ENCODE results near the gene B4GALT5. TPM values are rescaled to one million over a fixed set of nuclear protein-coding genes. Genes with fewer than 3 reads are reported as not detected.

The B4GALT5 gene
- polyA plus RNA-seq, 2 of the 4 experiments (the other 2 are of a cell fraction) = 84.0 to 88.7 TPM

GRCh38 chr20:49699200-49699992 is 14.3 kb downstream of the B4GALT5 start:
- Histone ChIP-seq H3K27ac (peak overlapping the region; percentile 98), H3K4me1 (peaks cover 94% of the 10 kb centered on the region), H3K4me2 (peak overlapping the region; percentile 85), H3K4me3 (peak overlapping the region; percentile 4; the same call in 1 of the 3 replicates), H3K9me3 (no peaks in the 10 kb centered on the region)
- CTCF ChIA-PET = interaction anchor here (0.9 to 1.9 kb wide), 4 partner anchors 10 to 114 kb away, joined by 3 to 7 read pairs (median 3); partner anchors contain the start of gene SLC9A8
- FAIRE-seq = no peak
- peak; percentile 61 to 69; a peak in 4 of 6 replicates for ATAC-seq
- TF ChIP-seq GATA3 (IDR thresholded peaks at IDR 0.05; ENCODE audit: borderline replicate concordance) (peak; percentile 23; the same call in 1 of the 2 replicates), FOSL2 (IDR thresholded peaks at IDR 0.05) (peak; percentile 51; the same call in 1 of the 2 replicates), FOSL2 (CRISPR knock-in tag; IDR thresholded peaks at IDR 0.05) (peak; percentile 84), ZC3H11A (IDR thresholded peaks at IDR 0.05) (no peak), HOXB5 (CRISPR knock-in tag; IDR thresholded peaks at IDR 0.05) (peak; percentile 80; the same call in 1 of the 2 replicates), EP300 (IDR thresholded peaks at IDR 0.05) (no peak), RNF2 (IDR thresholded peaks at IDR 0.05; ENCODE audit: borderline replicate concordance, low read depth) (no peak), HOXB13 (CRISPR knock-in tag; IDR thresholded peaks at IDR 0.05; ENCODE audit: low read depth) (no peak), ZSCAN20 (CRISPR knock-in tag; IDR thresholded peaks at IDR 0.05) (no peak), JUN (IDR thresholded peaks at IDR 0.05) (peak in 1 of 2 experiments; percentile 52; a peak in 2 of 5 replicates), NR3C1 (IDR thresholded peaks at IDR 0.05) (no peak), ZNF302 (CRISPR knock-in tag; IDR thresholded peaks at IDR 0.05) (no peak), CBX2 (IDR thresholded peaks at IDR 0.05; ENCODE audit: borderline replicate concordance, low read depth) (no peak), KDM5A (IDR thresholded peaks at IDR 0.05) (no peak), POLR2AphosphoS2 (conservative IDR thresholded peaks at IDR 0.05; ENCODE audit: low read length) (no peak), JUNB (IDR thresholded peaks at IDR 0.05) (peak; percentile 52), CHD4 (IDR thresholded peaks at IDR 0.05; ENCODE audit: borderline replicate concordance) (no peak), BCL3 (IDR thresholded peaks at IDR 0.05) (0 out of 3 replicates have a peak, but pooled peaks have one; percentile 15), FOXS1 (CRISPR knock-in tag; IDR thresholded peaks at IDR 0.05) (no peak), MAX (IDR thresholded peaks at IDR 0.05) (0 out of 2 replicates have a peak, but pooled peaks have one; percentile 28), SMC3 (IDR thresholded peaks at IDR 0.05) (no peak)
- DNase-seq (ENCODE audit: low read depth in 1 of 2, low spot score in 1 of 2) = peak; percentile 74
- 13% methylated on average over 6 of the region's 6 CpGs for WGBS (ENCODE audit: missing lambda C conversion rate)
- POLR2A ChIA-PET = interaction anchor here (0.6 kb wide), 1 partner anchor 31 kb away, joined by 3 read pairs; no protein-coding TSS in a partner anchor

- no peak overlapping the region; the same call in 2 of the 3 replicates for H3K4me3 ChIP-seq
- TF ChIP-seq ELK1 (IDR thresholded peaks at IDR 0.05; ENCODE audit: low read depth, low read length) (no peak), CEBPB (IDR thresholded peaks at IDR 0.05) (no peak), BHLHE40 (IDR thresholded peaks at IDR 0.05; ENCODE audit: low read depth, low read length) (no peak), RARB (CRISPR knock-in tag; IDR thresholded peaks at IDR 0.05) (no peak), FOSB (CRISPR knock-in tag; IDR thresholded peaks at IDR 0.05) (no peak), FOSL2 (IDR thresholded peaks at IDR 0.05) (no peak), FOSL2 (CRISPR knock-in tag; IDR thresholded peaks at IDR 0.05) (no peak), SMC3 (IDR thresholded peaks at IDR 0.05) (no peak), TFCP2L1 (CRISPR knock-in tag; IDR thresholded peaks at IDR 0.05) (no peak), HES2 (IDR thresholded peaks at IDR 0.05) (no peak), PBX3 (IDR thresholded peaks at IDR 0.05) (no peak), RNF2 (IDR thresholded peaks at IDR 0.05; ENCODE audit: borderline replicate concordance, low read depth) (no peak)
- ChIA-PET CTCF (interaction anchor here (0.6 to 2.8 kb wide), 7 partner anchors 11 to 219 kb away, joined by 3 to 10 read pairs (median 7); partner anchors contain the start of gene SLC9A8), POLR2A (interaction anchor here (0.8 kb wide), 1 partner anchor 92 kb away, joined by 5 read pairs; no protein-coding TSS in a partner anchor)
- WGBS (ENCODE audit: missing lambda C conversion rate) = 65% methylated on average over 5 of the region's 5 CpGs
- H3K9me3 ChIP-seq = no peaks in the 10 kb centered on the region
- H3K4me2 ChIP-seq = peak overlapping the region; percentile 85
- peak overlapping the region; percentile 98 for H3K27ac ChIP-seq
- DNase-seq (ENCODE audit: low read depth in 1 of 2, low spot score in 1 of 2) (no peak), FAIRE-seq (no peak), ATAC-seq (no peak)
- peaks cover 96% of the 10 kb centered on the region for H3K4me1 ChIP-seq
These were observed 15.2 kb downstream of the B4GALT5 start for GRCh38 chr20:49698477-49698876.

Measured in A549 (cell line).